Mesenchymal stem cell (in vitro differentiated cells and primary cell): ENCODE data around the gene SLTM.

Experiments used
- DNase-seq: peaks from one replicate; pipeline ENCODE4 v3.0.0-alpha.2; 2013
- H2AFZ ChIP-seq: one replicate; pipeline ENCODE4 v1.6.1; 2013; ENCODE audit warnings: low read depth, mild to moderate bottlenecking, control low read depth, inconsistent platforms, low read length, moderate library complexity
- H2AK5ac ChIP-seq: 2 replicates; pipeline ENCODE4 v1.6.1; 2013; ENCODE audit warnings: low read length, moderate library complexity, mild to moderate bottlenecking, inconsistent platforms; ENCODE audit not compliant: severe bottlenecking
- H2BK120ac ChIP-seq: one replicate; pipeline ENCODE4 v1.6.1; 2013; ENCODE audit warnings: low read depth, mild to moderate bottlenecking, inconsistent platforms, low read length, moderate library complexity
- H2BK12ac ChIP-seq, 2 experiments: one replicate each; pipeline ENCODE4 v1.6.1; 2013; ENCODE audit warnings: inconsistent platforms in 2 of 2, low read length in 2 of 2, mild to moderate bottlenecking in 2 of 2, moderate library complexity in 2 of 2, control low read depth in 1 of 2
- H2BK15ac ChIP-seq: one replicate; pipeline ENCODE4 v1.6.1; 2013; ENCODE audit warnings: mild to moderate bottlenecking, low read depth, inconsistent platforms; ENCODE audit not compliant: poor library complexity, severe bottlenecking
- H2BK5ac ChIP-seq: 2 replicates; pipeline ENCODE4 v1.6.1; 2013; ENCODE audit warnings: low read depth, mild to moderate bottlenecking, low read length, control low read depth, inconsistent platforms; ENCODE audit not compliant: poor library complexity, severe bottlenecking
- H3K14ac ChIP-seq, 2 experiments: one replicate each; pipeline ENCODE4 v1.6.1; 2013; ENCODE audit warnings: inconsistent platforms in 2 of 2, low read length in 2 of 2, control low read depth in 1 of 2, mild to moderate bottlenecking in 1 of 2, moderate library complexity in 1 of 2
- H3K18ac ChIP-seq, 2 experiments: one replicate each; pipeline ENCODE4 v1.6.1; 2013; ENCODE audit warnings: inconsistent platforms in 2 of 2, low read length in 2 of 2, control low read depth in 1 of 2, low read depth in 1 of 2, mild to moderate bottlenecking in 1 of 2
- H3K23ac ChIP-seq, 2 experiments: one replicate each; pipeline ENCODE4 v1.6.1; 2013; ENCODE audit warnings: inconsistent platforms in 2 of 2, low read length in 2 of 2, mild to moderate bottlenecking in 2 of 2, moderate library complexity in 2 of 2, control low read depth in 1 of 2
- H3K27ac ChIP-seq: 2 replicates; pipeline ENCODE4 v1.5.1; 2013; ENCODE audit warnings: mild to moderate bottlenecking, moderate library complexity, low read length, control low read depth, inconsistent platforms; ENCODE audit not compliant: poor library complexity, severe bottlenecking
- H3K27me3 ChIP-seq, 2 experiments: 2 replicates each; pipeline versions ENCODE4 v1.6.1 to v1.7.0; 2013; ENCODE audit warnings: low read length in 2 of 2, mild to moderate bottlenecking in 2 of 2, moderate library complexity in 2 of 2, control low read depth in 1 of 2, inconsistent platforms in 1 of 2; ENCODE audit not compliant: control insufficient read depth in 1 of 2, insufficient read depth in 1 of 2
- H3K36me3 ChIP-seq, 2 experiments: 2 replicates each; pipeline versions ENCODE4 v1.6.1 to v1.7.0; 2013; ENCODE audit warnings: low read length in 2 of 2, control low read depth in 1 of 2, inconsistent platforms in 1 of 2, low read depth in 1 of 2, mild to moderate bottlenecking in 1 of 2; ENCODE audit not compliant: insufficient read depth in 2 of 2, control insufficient read depth in 1 of 2
- H3K4ac ChIP-seq, 2 experiments: one replicate each; pipeline ENCODE4 v1.6.1; 2013; ENCODE audit warnings: inconsistent platforms in 2 of 2, low read length in 2 of 2, mild to moderate bottlenecking in 2 of 2, moderate library complexity in 2 of 2, control low read depth in 1 of 2, low read depth in 1 of 2
- H3K4me1 ChIP-seq: 2 replicates; pipeline ENCODE4 v1.6.1; 2013; ENCODE audit warnings: low read depth, low read length, control low read depth; ENCODE audit not compliant: control insufficient read depth, insufficient read depth
- H3K4me2 ChIP-seq: 2 replicates; pipeline ENCODE4 v1.6.1; 2013; ENCODE audit warnings: low read length, mild to moderate bottlenecking, inconsistent platforms; ENCODE audit not compliant: poor library complexity, severe bottlenecking
- H3K4me3 ChIP-seq, 2 experiments: 2 replicates each; pipeline versions ENCODE4 v1.5.1 to v1.7.0; 2013; ENCODE audit warnings: low read length in 2 of 2, mild to moderate bottlenecking in 2 of 2, control low read depth in 1 of 2, low read depth in 1 of 2; ENCODE audit not compliant: insufficient read depth in 1 of 2
- H3K79me1 ChIP-seq: replicated peaks from 2 replicates; pipeline ENCODE4 v1.6.1; 2013; ENCODE audit warnings: mild to moderate bottlenecking, control low read depth, low read length, inconsistent platforms; ENCODE audit not compliant: poor library complexity, severe bottlenecking
- H3K9ac ChIP-seq: 2 replicates; pipeline ENCODE4 v1.7.0; 2013; ENCODE audit warnings: mild to moderate bottlenecking, low read length, moderate library complexity
- H3K9me3 ChIP-seq: 2 replicates; pipeline ENCODE4 v1.7.0; 2013; ENCODE audit warnings: mild to moderate bottlenecking, low read length; ENCODE audit not compliant: control insufficient read depth
- H4K8ac ChIP-seq: one replicate; pipeline ENCODE4 v1.6.1; 2013; ENCODE audit warnings: inconsistent platforms, mild to moderate bottlenecking, low read length, moderate library complexity
- H4K91ac ChIP-seq: one replicate; pipeline ENCODE4 v1.6.1; 2013; ENCODE audit warnings: mild to moderate bottlenecking, low read length, inconsistent platforms
- WGBS: methylation state at CpG from one replicate; pipeline ENCODE4 v1.1.7; 2013; ENCODE audit warnings: mixed read lengths; 5-methylcytosine and 5-hydroxymethylcytosine counted together

Gene SLTM

GRCh38 chr15:58908550-58909309 is 24.7 kb downstream of the SLTM start:
- H2AK5ac ChIP-seq = no peak overlapping the region
- no peak overlapping the region for H4K91ac ChIP-seq
- H3K18ac ChIP-seq = no peak overlapping the region
- no peaks in the 10 kb centered on the region for H3K27me3 ChIP-seq
- no peak overlapping the region for H3K23ac ChIP-seq
- peaks cover 10 to 73% of the 10 kb centered on the region in 2 experiments for H3K36me3 ChIP-seq
- 100% methylated on average over 2 of the region's 6 CpGs for WGBS
- H3K4me3 ChIP-seq = no peak overlapping the region
- no peak for DNase-seq
- H2BK120ac ChIP-seq = no peak overlapping the region
- no peak overlapping the region for H3K4ac ChIP-seq
- H2BK12ac ChIP-seq = no peak overlapping the region
- H3K14ac ChIP-seq = no peak overlapping the region
- no peak overlapping the region for H2BK15ac ChIP-seq
- H3K4me1 ChIP-seq = peaks cover 4% of the 10 kb centered on the region
- H2BK5ac ChIP-seq = no peak overlapping the region
- no peak overlapping the region for H3K4me2 ChIP-seq
- no peak overlapping the region for H3K9ac ChIP-seq
- H3K79me1 ChIP-seq = peaks cover 8% of the 10 kb centered on the region
- no peak overlapping the region for H3K27ac ChIP-seq
- no peak overlapping the region for H2AFZ ChIP-seq
- no peak overlapping the region for H4K8ac ChIP-seq
- no peaks in the 10 kb centered on the region for H3K9me3 ChIP-seq

DNA sequence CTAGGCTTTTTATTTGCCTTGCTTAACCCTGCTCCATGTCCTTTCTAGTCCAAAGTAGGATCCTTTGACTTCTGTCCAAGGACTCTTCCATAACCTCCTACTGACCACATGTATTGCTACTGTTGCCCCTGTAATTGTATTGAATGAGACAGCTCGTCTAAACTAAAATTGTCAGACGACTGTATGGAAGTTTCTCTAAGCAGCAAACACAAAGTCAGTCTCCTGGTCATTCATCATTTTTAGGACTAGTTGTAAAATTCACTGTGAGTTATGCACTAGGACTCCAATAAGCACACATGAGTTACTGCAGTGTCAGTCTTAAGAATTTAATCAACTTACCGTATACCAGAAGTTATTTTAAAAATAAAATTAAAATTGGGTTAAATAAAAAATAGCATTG is 32.8 kb downstream of the SLTM start:
- Histone ChIP-seq H2BK120ac (no peak overlapping the region), H3K4ac (no peak overlapping the region)

GRCh38 chr15:58898150-58898680 is 35.3 kb downstream of the SLTM start:
- Histone ChIP-seq H3K4me3 (no peak overlapping the region), H2BK12ac (no peak overlapping the region), H3K23ac (no peak overlapping the region), H3K4me2 (no peak overlapping the region), H3K79me1 (peaks cover 16% of the 10 kb centered on the region), H3K9ac (no peak overlapping the region), H3K18ac (no peak overlapping the region), H3K4me1 (peaks cover 3% of the 10 kb centered on the region), H2AFZ (no peak overlapping the region), H4K91ac (no peak overlapping the region), H3K9me3 (no peaks in the 10 kb centered on the region), H3K4ac (no peak overlapping the region), H3K27me3 (no peaks in the 10 kb centered on the region), H4K8ac (no peak overlapping the region), H2AK5ac (no peak overlapping the region), H3K36me3 (peaks cover 14 to 89% of the 10 kb centered on the region in 2 experiments), H2BK5ac (no peak overlapping the region), H3K27ac (no peak overlapping the region), H3K14ac (no peak overlapping the region), H2BK15ac (no peak overlapping the region), H2BK120ac (no peak overlapping the region)
- no CpG with 5 or more reads among the region's 1 CpG for WGBS
- no peak for DNase-seq

More for the DNA sequence above, 32.8 kb downstream of the SLTM start:
- no peak overlapping the region for H3K4me2 ChIP-seq
- H3K4me1 ChIP-seq = peaks cover 4% of the 10 kb centered on the region
- no peak overlapping the region for H3K14ac ChIP-seq
- peaks cover 17 to 69% of the 10 kb centered on the region in 2 experiments for H3K36me3 ChIP-seq
- no peak overlapping the region for H2AK5ac ChIP-seq
- no peaks in the 10 kb centered on the region for H3K27me3 ChIP-seq
- DNase-seq = no peak
- H2BK5ac ChIP-seq = no peak overlapping the region
- H2BK12ac ChIP-seq = no peak overlapping the region
- no peak overlapping the region for H3K18ac ChIP-seq
- 100% methylated on average over 2 of the region's 3 CpGs for WGBS
- no peak overlapping the region for H3K27ac ChIP-seq
- H3K4me3 ChIP-seq = no peak overlapping the region
- H3K23ac ChIP-seq = no peak overlapping the region
- no peak overlapping the region for H2AFZ ChIP-seq
- no peak overlapping the region for H4K91ac ChIP-seq
- H4K8ac ChIP-seq = no peak overlapping the region
- H2BK15ac ChIP-seq = no peak overlapping the region
- no peaks in the 10 kb centered on the region for H3K9me3 ChIP-seq
- H3K79me1 ChIP-seq = peaks cover 20% of the 10 kb centered on the region
- H3K9ac ChIP-seq = no peak overlapping the region

GRCh38 chr15:58889363-58889762 is 44.1 kb downstream of the SLTM start:
- Histone ChIP-seq H2BK12ac (no peak overlapping the region), H4K91ac (no peak overlapping the region), H2AFZ (no peak overlapping the region), H3K4me1 (peaks cover 1% of the 10 kb centered on the region), H3K4ac (no peak overlapping the region), H3K23ac (no peak overlapping the region), H2BK5ac (no peak overlapping the region), H3K9ac (no peak overlapping the region), H4K8ac (no peak overlapping the region), H3K27ac (no peak overlapping the region), H3K14ac (no peak overlapping the region), H2BK120ac (no peak overlapping the region), H3K18ac (no peak overlapping the region), H3K36me3 (peaks cover 24 to 99% of the 10 kb centered on the region in 2 experiments), H3K27me3 (no peaks in the 10 kb centered on the region), H3K4me2 (no peak overlapping the region), H3K79me1 (peaks cover 8% of the 10 kb centered on the region), H2AK5ac (no peak overlapping the region), H3K9me3 (no peaks in the 10 kb centered on the region), H2BK15ac (no peak overlapping the region), H3K4me3 (no peak overlapping the region)
- WGBS = 96% methylated on average over 7 of the region's 7 CpGs
- no peak for DNase-seq
